22Rv1 (cell line): ENCODE measurements around the gene ZBTB7C.

Experiments
- CTCF ChIP-seq: fragments of 450-650 bp; IDR thresholded peaks from 2 replicates; pipeline ENCODE4 v1.5.1; 2017; ENCODE audit warnings: mild to moderate bottlenecking
- ZFX ChIP-seq: fragments of 450-650 bp; IDR thresholded peaks from 2 replicates; pipeline ENCODE4 v1.6.1; 2017; ENCODE audit warnings: antibody characterized with exemption, borderline replicate concordance

- TF ChIP-seq CTCF = no peak
- TF ChIP-seq ZFX = no peak
Observed at GRCh38 chr18:48367557-48367956, 41.6 kb downstream of the ZBTB7C start.
